IMR-90 (cell line): Measurements from ENCODE around the gene RFX3. TPM values are rescaled to one million over a fixed set of nuclear protein-coding genes. Genes with fewer than 3 reads are reported as not detected.

ENCODE experiments used
- ATAC-seq: fragments of 200-7000 bp; cut with Tn5 transposase; 2 replicates; pipeline ENCODE4 v1.9.1; 2020; ENCODE audit warnings: low read depth, mild to moderate bottlenecking, moderate library complexity
- BruUV-seq: library from RNA; stranded (reverse); fragments of 400-500 nt; replicated peaks from 2 replicates; lab custom pipeline; 2021; lab: Mats Ljungman, UMichigan
- CTCF ChIA-PET: fragments of 300-600 bp; formaldehyde crosslinking; extraction: SDS; loops from one replicate; lab custom pipeline; 2021; ENCODE audit warnings: antibody characterized with exemption; lab: Yijun Ruan, JAX
- POLR2A ChIA-PET: fragments of 300-600 bp; sonication (Branson Sonifier 250); formaldehyde crosslinking; loops from one replicate; lab custom pipeline; 2022; ENCODE audit warnings: antibody characterized with exemption; ENCODE audit not compliant: unreplicated experiment; lab: Charles Lee
- DNase-seq: peaks from one replicate; pipeline ENCODE4 v3.0.0; 2013
- H2AFZ ChIP-seq: replicated peaks from 2 replicates; pipeline ENCODE3; 2013; ENCODE audit warnings: low read length, mild to moderate bottlenecking; ENCODE audit not compliant: poor library complexity
- H2AK5ac ChIP-seq: 2 replicates; pipeline ENCODE4 v1.6.1; 2013; ENCODE audit warnings: low read depth, low read length, inconsistent platforms
- H2AK9ac ChIP-seq: replicated peaks from 2 replicates; pipeline ENCODE3; 2013; ENCODE audit warnings: mild to moderate bottlenecking, low read depth, low read length, moderate library complexity; ENCODE audit not compliant: poor library complexity
- H2BK120ac ChIP-seq: 2 replicates; pipeline ENCODE4 v1.6.1; 2013; ENCODE audit warnings: low read depth, low read length, inconsistent platforms
- H2BK15ac ChIP-seq: 3 replicates; pipeline ENCODE4 v1.6.1; 2013; ENCODE audit warnings: low read depth, low read length, inconsistent platforms
- H2BK20ac ChIP-seq: 2 replicates; pipeline ENCODE4 v1.6.1; 2013; ENCODE audit warnings: low read depth, mild to moderate bottlenecking, inconsistent platforms, low read length, moderate library complexity
- H2BK5ac ChIP-seq: 2 replicates; pipeline ENCODE4 v1.6.1; 2013; ENCODE audit warnings: mild to moderate bottlenecking, low read depth, low read length, inconsistent platforms; ENCODE audit not compliant: poor library complexity, severe bottlenecking
- H3K14ac ChIP-seq: replicated peaks from 2 replicates; pipeline ENCODE4 v1.6.1; 2013; ENCODE audit warnings: low read depth, low read length, inconsistent platforms
- H3K18ac ChIP-seq: 2 replicates; pipeline ENCODE4 v1.6.1; 2013; ENCODE audit warnings: low read depth, low read length, control low read depth
- H3K23ac ChIP-seq: 2 replicates; pipeline ENCODE4 v1.6.1; 2013; ENCODE audit warnings: low read depth, low read length, inconsistent platforms
- H3K27ac ChIP-seq: 2 replicates; pipeline ENCODE4 v1.5.1; 2013; ENCODE audit warnings: mild to moderate bottlenecking, control low read depth, low read length; ENCODE audit not compliant: insufficient read depth
- H3K27me3 ChIP-seq: 2 replicates; pipeline ENCODE4 v1.6.1; 2013; ENCODE audit warnings: low read length; ENCODE audit not compliant: control insufficient read depth, insufficient read depth
- H3K36me3 ChIP-seq: 2 replicates; pipeline ENCODE4 v1.6.1; 2013; ENCODE audit warnings: low read length, mixed read lengths; ENCODE audit not compliant: control insufficient read depth, insufficient read depth
- H3K4ac ChIP-seq: 2 replicates; pipeline ENCODE4 v1.6.1; 2013; ENCODE audit warnings: low read depth, low read length, inconsistent platforms
- H3K4me1 ChIP-seq: 2 replicates; pipeline ENCODE4 v1.6.1; 2013; ENCODE audit warnings: low read length, mixed read lengths; ENCODE audit not compliant: control insufficient read depth, insufficient read depth
- H3K4me2 ChIP-seq: 2 replicates; pipeline ENCODE4 v1.6.1; 2013; ENCODE audit warnings: low read depth, mild to moderate bottlenecking, control low read depth, low read length, moderate library complexity
- H3K4me3 ChIP-seq: 2 replicates; pipeline ENCODE4 v1.5.1; 2013; ENCODE audit warnings: low read depth, mild to moderate bottlenecking, control low read depth, low read length, moderate library complexity; ENCODE audit not compliant: insufficient read depth
- H3K56ac ChIP-seq: 2 replicates; pipeline ENCODE4 v1.6.1; 2013; ENCODE audit warnings: low read length, inconsistent platforms; ENCODE audit not compliant: insufficient read depth; ENCODE audit errors: extremely low read depth
- H3K79me1 ChIP-seq, 2 experiments: 2 replicates each; pipeline ENCODE4 v1.6.1; 2013; ENCODE audit warnings: low read length in 2 of 2, inconsistent platforms in 1 of 2, low read depth in 1 of 2
- H3K9ac ChIP-seq: 2 replicates; pipeline ENCODE4 v1.6.1; 2013; ENCODE audit warnings: low read depth, low read length, control low read depth
- H3K9me1 ChIP-seq: 2 replicates; pipeline ENCODE4 v1.6.1; 2013; ENCODE audit warnings: low read length, inconsistent platforms; ENCODE audit not compliant: insufficient read depth
- H3K9me3 ChIP-seq: 2 replicates; pipeline ENCODE4 v1.6.1; 2013; ENCODE audit warnings: low read length; ENCODE audit not compliant: control insufficient read depth, insufficient read depth
- H4K20me1 ChIP-seq: 2 replicates; pipeline ENCODE4 v1.6.1; 2013; ENCODE audit warnings: low read length, inconsistent platforms; ENCODE audit not compliant: insufficient read depth
- H4K5ac ChIP-seq: 2 replicates; pipeline ENCODE4 v1.6.1; 2013; ENCODE audit warnings: mild to moderate bottlenecking, low read depth, low read length, control low read depth
- H4K8ac ChIP-seq, 2 experiments: 2 replicates each; pipeline ENCODE4 v1.6.1; 2013; ENCODE audit warnings: low read depth in 2 of 2, low read length in 2 of 2, control low read depth in 1 of 2, inconsistent platforms in 1 of 2
- H4K91ac ChIP-seq: 2 replicates; pipeline ENCODE4 v1.6.1; 2013; ENCODE audit warnings: low read depth, low read length, inconsistent platforms; ENCODE audit not compliant: insufficient read depth
- CHD1 ChIP-seq: IDR thresholded peaks from 2 replicates; pipeline ENCODE4 v1.6.1; 2012; ENCODE audit warnings: low read depth, low read length, improper control_type of control experiment
- FOS ChIP-seq: fragments of 150-350 bp; IDR thresholded peaks from 2 replicates; pipeline ENCODE4 v1.6.1; 2016; ENCODE audit warnings: low read depth, low read length
- MAFK ChIP-seq: IDR thresholded peaks from 2 replicates; pipeline ENCODE4 v1.6.1; 2012; ENCODE audit warnings: low read depth, low read length, improper control_type of control experiment
- MXI1 ChIP-seq: IDR thresholded peaks from 2 replicates; pipeline ENCODE4 v1.6.1; 2012; ENCODE audit warnings: low read depth, mild to moderate bottlenecking, low read length, moderate library complexity, borderline replicate concordance
- NFE2L2 ChIP-seq: fragments of 150-350 bp; IDR thresholded peaks from 2 replicates; pipeline ENCODE4 v1.6.1; 2016; ENCODE audit warnings: low read depth, mild to moderate bottlenecking, low read length
- POLR2A ChIP-seq: IDR thresholded peaks from 2 replicates; pipeline ENCODE4 v1.6.1; 2012; ENCODE audit warnings: mild to moderate bottlenecking, low read depth, low read length
- RAD21 ChIP-seq: IDR thresholded peaks from 2 replicates; pipeline ENCODE4 v1.6.1; 2012; ENCODE audit warnings: low read length, improper control_type of control experiment
- RCOR1 ChIP-seq: IDR thresholded peaks from 2 replicates; pipeline ENCODE4 v1.6.1; 2012; ENCODE audit warnings: mild to moderate bottlenecking, low read length, improper control_type of control experiment; ENCODE audit not compliant: insufficient replicate concordance
- RFX5 ChIP-seq: IDR thresholded peaks from 2 replicates; pipeline ENCODE4 v1.8.0; 2012; ENCODE audit warnings: low read depth, mild to moderate bottlenecking, low read length, moderate library complexity
- SMC3 ChIP-seq: fragments of 150-350 bp; IDR thresholded peaks from 2 replicates; pipeline ENCODE4 v1.6.1; 2016; ENCODE audit warnings: low read depth, mild to moderate bottlenecking, antibody characterized with exemption, low read length, moderate library complexity
- WGBS, 2 experiments: methylation state at CpG; one replicate each; pipeline versions ENCODE4 v1.1.5 to v1.1.7; 2013; ENCODE audit warnings: missing lambda C conversion rate in 2 of 2; ENCODE audit not compliant: insufficient read length in 1 of 2; ENCODE audit errors: extremely low coverage in 2 of 2; 5-methylcytosine and 5-hydroxymethylcytosine counted together
- dilution Hi-C: fragments of 300-500 bp; cut with HindIII; formaldehyde crosslinking; loops from one replicate; pipeline ENCODE4 v1.14.3; 2018; ENCODE audit warnings: low sequenced_read_pairs; ENCODE audit not compliant: unreplicated experiment
- in situ Hi-C: fragments of 300-500 bp; cut with MboI; formaldehyde crosslinking; loops from 3 replicates; pipeline ENCODE4 v1.14.3; 2019; ENCODE audit warnings: low sequenced_read_pairs, inconsistent platforms, mixed read lengths
- intact Hi-C: fragments of 100-400 bp; cut with micrococcal nuclease; formaldehyde crosslinking; loops from 2 replicates; pipeline ENCODE4 v1.10.0; 2022
- polyA plus RNA-seq, 3 experiments: library from polyadenylated mRNA; depleted of rRNA; stranded (reverse); fragments of >200 nt; gene quantifications; 2 replicates each; pipeline ENCODE4 v1.2.3, GENCODE V29; 2012; ENCODE audit warnings: low replicate concordance in 1 of 3
- total RNA-seq: library from RNA; depleted of rRNA; stranded (reverse); fragments of >200 nt; gene quantifications from 2 replicates; pipeline ENCODE4 v1.2.3, GENCODE V29; 2012
- TF ChIP-seq, protein P1 (sequence below): fragments of 150-350 bp; IDR thresholded peaks from 2 replicates; pipeline ENCODE4 v1.6.1; 2016; ENCODE audit warnings: low read depth, mild to moderate bottlenecking, low read length, moderate library complexity, borderline replicate concordance
- TF ChIP-seq, protein P2 (sequence below): conservative IDR thresholded peaks from 2 replicates; pipeline ENCODE4 v1.5.1; 2012; ENCODE audit warnings: mild to moderate bottlenecking, low read depth, low read length, improper control_type of control experiment
- TF ChIP-seq, protein P3 (sequence below): fragments of 150-350 bp; IDR thresholded peaks from 2 replicates; pipeline ENCODE4 v1.6.1; 2017; ENCODE audit warnings: mild to moderate bottlenecking, antibody characterized with exemption, low read length, low read depth

The RFX3 gene
- total and polyA plus RNA-seq, 2 of the 4 experiments (the other 2 are of a cell fraction): 1.7 to 2.7 TPM

DNA sequence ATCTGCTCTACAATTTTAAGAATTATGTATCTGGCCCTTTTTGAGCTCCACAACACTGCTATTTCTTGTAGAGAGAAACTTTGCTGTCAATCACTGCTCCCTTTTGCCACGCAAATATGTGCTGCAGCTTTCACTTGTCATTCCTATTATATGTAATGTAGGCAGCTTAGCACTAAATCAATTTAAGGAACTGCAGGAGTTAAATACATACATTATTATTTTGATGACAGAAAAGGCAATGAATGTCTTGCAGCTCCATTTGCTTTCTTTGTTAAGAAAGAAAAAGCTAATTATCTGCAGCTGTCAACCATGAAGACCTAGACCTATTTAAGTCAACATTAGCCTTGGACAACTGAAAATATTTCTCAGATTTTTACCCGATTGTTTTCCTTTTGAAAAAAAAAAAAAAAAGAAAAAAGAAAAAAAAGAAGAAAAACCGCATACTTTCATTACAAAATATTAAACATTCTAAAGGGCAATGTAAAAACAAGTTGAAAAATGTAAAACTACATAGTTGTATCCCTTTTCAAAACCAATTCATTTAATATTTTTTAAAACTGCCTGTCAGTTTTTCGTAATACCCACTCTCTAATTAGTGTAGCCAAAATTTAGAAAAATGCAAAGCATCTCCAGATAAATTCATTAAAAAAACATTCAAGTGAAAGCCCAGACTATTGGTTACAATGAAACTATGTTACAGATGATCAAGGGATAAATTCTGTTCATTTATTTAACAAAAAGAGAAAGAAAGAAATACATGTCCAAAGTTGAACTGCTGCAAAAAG is 57.2 kb downstream of the RFX3 start:
- in situ Hi-C loops: loop anchor here (25.0 kb wide), 1 partner anchor 894 kb away; no protein-coding TSS in a partner anchor
- intact Hi-C loops: loop anchor here (5.0 to 10.0 kb wide), 6 partner anchors 59 to 899 kb away; partner anchors contain the start of genes GLIS3 and RFX3
- BruUV-seq: no TSS peak

More for the DNA sequence above, 57.2 kb downstream of the RFX3 start:
- Histone ChIP-seq H4K8ac (no peak overlapping the region), H4K5ac (no peak overlapping the region), H2AK5ac (no peak overlapping the region), H3K9me3 (no peaks in the 10 kb centered on the region), H3K14ac (no peak overlapping the region), H3K23ac (no peak overlapping the region), H2AFZ (no peak overlapping the region), H3K27me3 (no peaks in the 10 kb centered on the region), H2BK5ac (no peak overlapping the region), H3K79me1 (no peaks in the 10 kb centered on the region; a peak in 1 of 4 replicates), H2BK20ac (no peak overlapping the region), H2AK9ac (no peak overlapping the region), H4K20me1 (no peaks in the 10 kb centered on the region), H3K4me3 (no peak overlapping the region), H2BK120ac (no peak overlapping the region), H3K9ac (no peak overlapping the region), H3K4me2 (no peak overlapping the region), H2BK15ac (no peak overlapping the region), H3K4me1 (no peaks in the 10 kb centered on the region), H3K9me1 (no peaks in the 10 kb centered on the region), H4K91ac (no peak overlapping the region), H3K27ac (no peak overlapping the region), H3K18ac (no peak overlapping the region), H3K56ac (no peak overlapping the region), H3K4ac (no peak overlapping the region), H3K36me3 (no peaks in the 10 kb centered on the region)
- ChIA-PET CTCF (interaction anchor here (0.9 kb wide), 1 partner anchor 761 kb away, joined by 3 read pairs; no protein-coding TSS in a partner anchor), POLR2A (no interaction called here)
- no peak for DNase-seq
- TF ChIP-seq RFX5 (no peak), FOS (no peak), SMC3 (no peak), MAFK (no peak), POLR2A (no peak), MXI1 (no peak), NFE2L2 (no peak), CHD1 (no peak), RAD21 (no peak), RCOR1 (no peak)
- TF ChIP-seq, protein P1, sequence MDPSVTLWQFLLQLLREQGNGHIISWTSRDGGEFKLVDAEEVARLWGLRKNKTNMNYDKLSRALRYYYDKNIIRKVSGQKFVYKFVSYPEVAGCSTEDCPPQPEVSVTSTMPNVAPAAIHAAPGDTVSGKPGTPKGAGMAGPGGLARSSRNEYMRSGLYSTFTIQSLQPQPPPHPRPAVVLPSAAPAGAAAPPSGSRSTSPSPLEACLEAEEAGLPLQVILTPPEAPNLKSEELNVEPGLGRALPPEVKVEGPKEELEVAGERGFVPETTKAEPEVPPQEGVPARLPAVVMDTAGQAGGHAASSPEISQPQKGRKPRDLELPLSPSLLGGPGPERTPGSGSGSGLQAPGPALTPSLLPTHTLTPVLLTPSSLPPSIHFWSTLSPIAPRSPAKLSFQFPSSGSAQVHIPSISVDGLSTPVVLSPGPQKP: no peak
- TF ChIP-seq, protein P2, sequence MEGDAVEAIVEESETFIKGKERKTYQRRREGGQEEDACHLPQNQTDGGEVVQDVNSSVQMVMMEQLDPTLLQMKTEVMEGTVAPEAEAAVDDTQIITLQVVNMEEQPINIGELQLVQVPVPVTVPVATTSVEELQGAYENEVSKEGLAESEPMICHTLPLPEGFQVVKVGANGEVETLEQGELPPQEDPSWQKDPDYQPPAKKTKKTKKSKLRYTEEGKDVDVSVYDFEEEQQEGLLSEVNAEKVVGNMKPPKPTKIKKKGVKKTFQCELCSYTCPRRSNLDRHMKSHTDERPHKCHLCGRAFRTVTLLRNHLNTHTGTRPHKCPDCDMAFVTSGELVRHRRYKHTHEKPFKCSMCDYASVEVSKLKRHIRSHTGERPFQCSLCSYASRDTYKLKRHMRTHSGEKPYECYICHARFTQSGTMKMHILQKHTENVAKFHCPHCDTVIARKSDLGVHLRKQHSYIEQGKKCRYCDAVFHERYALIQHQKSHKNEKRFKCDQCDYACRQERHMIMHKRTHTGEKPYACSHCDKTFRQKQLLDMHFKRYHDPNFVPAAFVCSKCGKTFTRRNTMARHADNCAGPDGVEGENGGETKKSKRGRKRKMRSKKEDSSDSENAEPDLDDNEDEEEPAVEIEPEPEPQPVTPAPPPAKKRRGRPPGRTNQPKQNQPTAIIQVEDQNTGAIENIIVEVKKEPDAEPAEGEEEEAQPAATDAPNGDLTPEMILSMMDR: no peak
- TF ChIP-seq, protein P3, sequence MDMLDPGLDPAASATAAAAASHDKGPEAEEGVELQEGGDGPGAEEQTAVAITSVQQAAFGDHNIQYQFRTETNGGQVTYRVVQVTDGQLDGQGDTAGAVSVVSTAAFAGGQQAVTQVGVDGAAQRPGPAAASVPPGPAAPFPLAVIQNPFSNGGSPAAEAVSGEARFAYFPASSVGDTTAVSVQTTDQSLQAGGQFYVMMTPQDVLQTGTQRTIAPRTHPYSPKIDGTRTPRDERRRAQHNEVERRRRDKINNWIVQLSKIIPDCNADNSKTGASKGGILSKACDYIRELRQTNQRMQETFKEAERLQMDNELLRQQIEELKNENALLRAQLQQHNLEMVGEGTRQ: no peak
- 0 out of 2 replicates have a peak, but pooled peaks have one; percentile 12 for ATAC-seq
- dilution Hi-C loops: no loop called here
- no CpG with 5 or more reads among the region's 4 CpGs for WGBS, 2 experiments
